Transverse colon (tissue), 3 donors: ENCODE results near the gene ATP9B.

ENCODE experiments used
- EP300 ChIP-seq: sonication (generic); formaldehyde crosslinking; IDR thresholded peaks from one replicate; pipeline ENCODE4 v1.6.1; 2017; ENCODE audit warnings: antibody characterized with exemption, low read depth
- POLR2A ChIP-seq: fragments of 450-650 bp; IDR thresholded peaks from one replicate; pipeline ENCODE4 v1.6.1; 2016; ENCODE audit warnings: antibody characterized with exemption, mild to moderate bottlenecking, moderate library complexity
- TF ChIP-seq, protein P1 (sequence below), 5 experiments: fragments of 200-600 bp in 3 of 5; fragments of 450-650 bp in 2 of 5; sonication (generic) in 3 of 5; IDR thresholded peaks; 1 replicate in 2 of 5; 2 replicates in 3 of 5; pipeline ENCODE4 v1.5.1; 2016 to 2017; ENCODE audit warnings: antibody characterized with exemption in 5 of 5, inconsistent platforms in 3 of 5, mild to moderate bottlenecking in 2 of 5, moderate library complexity in 1 of 5

DNA sequence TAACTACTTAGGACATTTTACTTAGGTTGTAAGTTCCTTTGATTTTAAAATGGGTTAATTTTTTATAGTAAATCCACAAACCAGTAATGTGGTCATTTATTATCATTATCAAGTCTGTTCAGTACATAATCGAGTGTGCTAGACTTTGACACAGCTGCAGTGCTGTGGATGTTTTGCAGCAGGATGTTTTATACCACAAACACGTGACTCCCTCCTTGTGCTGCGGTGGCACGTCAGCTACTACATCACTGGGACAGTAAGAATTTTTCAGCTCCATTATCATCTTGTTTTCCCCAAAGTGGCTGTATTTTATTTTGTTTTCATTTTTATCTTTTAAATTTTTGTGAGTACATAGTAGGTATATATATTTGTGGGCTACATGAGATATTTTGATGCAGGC is 70.0 kb downstream of the ATP9B start:
- TF ChIP-seq, protein P1, sequence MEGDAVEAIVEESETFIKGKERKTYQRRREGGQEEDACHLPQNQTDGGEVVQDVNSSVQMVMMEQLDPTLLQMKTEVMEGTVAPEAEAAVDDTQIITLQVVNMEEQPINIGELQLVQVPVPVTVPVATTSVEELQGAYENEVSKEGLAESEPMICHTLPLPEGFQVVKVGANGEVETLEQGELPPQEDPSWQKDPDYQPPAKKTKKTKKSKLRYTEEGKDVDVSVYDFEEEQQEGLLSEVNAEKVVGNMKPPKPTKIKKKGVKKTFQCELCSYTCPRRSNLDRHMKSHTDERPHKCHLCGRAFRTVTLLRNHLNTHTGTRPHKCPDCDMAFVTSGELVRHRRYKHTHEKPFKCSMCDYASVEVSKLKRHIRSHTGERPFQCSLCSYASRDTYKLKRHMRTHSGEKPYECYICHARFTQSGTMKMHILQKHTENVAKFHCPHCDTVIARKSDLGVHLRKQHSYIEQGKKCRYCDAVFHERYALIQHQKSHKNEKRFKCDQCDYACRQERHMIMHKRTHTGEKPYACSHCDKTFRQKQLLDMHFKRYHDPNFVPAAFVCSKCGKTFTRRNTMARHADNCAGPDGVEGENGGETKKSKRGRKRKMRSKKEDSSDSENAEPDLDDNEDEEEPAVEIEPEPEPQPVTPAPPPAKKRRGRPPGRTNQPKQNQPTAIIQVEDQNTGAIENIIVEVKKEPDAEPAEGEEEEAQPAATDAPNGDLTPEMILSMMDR (IDR thresholded peaks at IDR 0.05), result no peak
- no peak for TF ChIP-seq POLR2A
- no peak for TF ChIP-seq EP300
